ENCODE results near the gene PIEZO2.

DNA sequence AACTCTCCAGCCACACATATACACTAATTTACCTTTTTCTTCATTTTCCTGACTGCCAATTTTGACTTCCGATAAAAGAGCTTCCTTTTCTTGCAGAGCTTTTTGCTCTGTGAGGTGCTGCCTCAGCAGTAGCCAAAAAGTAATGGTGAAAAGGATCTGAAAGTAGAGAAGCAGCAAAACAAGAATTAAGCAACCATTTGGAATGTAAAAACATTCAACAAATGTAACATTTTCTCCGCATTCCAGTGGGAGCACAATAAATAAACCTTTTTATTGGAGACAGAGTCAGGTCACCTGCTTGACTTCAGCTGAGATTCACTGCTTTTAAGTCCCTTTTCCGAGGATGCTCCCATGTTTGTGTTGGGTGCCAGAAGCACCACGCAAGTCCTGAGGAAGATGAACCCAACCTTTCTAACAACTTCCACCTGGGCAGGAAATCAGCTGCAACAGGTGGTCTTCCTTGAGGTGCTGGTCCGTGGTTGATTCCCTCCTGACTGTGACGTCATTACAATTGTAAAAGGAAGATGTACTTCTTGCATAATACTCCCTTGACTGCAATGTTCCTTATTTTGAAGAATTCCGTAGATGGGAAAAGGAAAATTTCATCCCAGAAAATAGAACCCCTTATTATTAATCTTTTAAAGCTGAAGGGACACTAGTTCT is 358.1 kb downstream of the PIEZO2 start:
- TF ChIP-seq, protein P1, sequence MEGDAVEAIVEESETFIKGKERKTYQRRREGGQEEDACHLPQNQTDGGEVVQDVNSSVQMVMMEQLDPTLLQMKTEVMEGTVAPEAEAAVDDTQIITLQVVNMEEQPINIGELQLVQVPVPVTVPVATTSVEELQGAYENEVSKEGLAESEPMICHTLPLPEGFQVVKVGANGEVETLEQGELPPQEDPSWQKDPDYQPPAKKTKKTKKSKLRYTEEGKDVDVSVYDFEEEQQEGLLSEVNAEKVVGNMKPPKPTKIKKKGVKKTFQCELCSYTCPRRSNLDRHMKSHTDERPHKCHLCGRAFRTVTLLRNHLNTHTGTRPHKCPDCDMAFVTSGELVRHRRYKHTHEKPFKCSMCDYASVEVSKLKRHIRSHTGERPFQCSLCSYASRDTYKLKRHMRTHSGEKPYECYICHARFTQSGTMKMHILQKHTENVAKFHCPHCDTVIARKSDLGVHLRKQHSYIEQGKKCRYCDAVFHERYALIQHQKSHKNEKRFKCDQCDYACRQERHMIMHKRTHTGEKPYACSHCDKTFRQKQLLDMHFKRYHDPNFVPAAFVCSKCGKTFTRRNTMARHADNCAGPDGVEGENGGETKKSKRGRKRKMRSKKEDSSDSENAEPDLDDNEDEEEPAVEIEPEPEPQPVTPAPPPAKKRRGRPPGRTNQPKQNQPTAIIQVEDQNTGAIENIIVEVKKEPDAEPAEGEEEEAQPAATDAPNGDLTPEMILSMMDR (IDR thresholded peaks at IDR 0.05): no peak
- no peak for TF ChIP-seq EP300 (IDR thresholded peaks at IDR 0.05)
- no peak for TF ChIP-seq POLR2AphosphoS5 (IDR thresholded peaks at IDR 0.05)
- no peak for TF ChIP-seq POLR2A (IDR thresholded peaks at IDR 0.05)

All from gastroesophageal sphincter (tissue), 3 donors.